ENCODE results near the gene PANK4.

PANK4 gene

GRCh38 chr1:2540816-2541492, 14.6 kb upstream of the PANK4 start:
- ATAC-seq, result no peak
- no peak for TF ChIP-seq TOX (CRISPR knock-in tag; IDR thresholded peaks at IDR 0.05; ENCODE audit: borderline replicate concordance)
- TF ChIP-seq ZFP30 (CRISPR knock-in tag; IDR thresholded peaks at IDR 0.05), result no peak
- TF ChIP-seq ZFP3 (CRISPR knock-in tag; IDR thresholded peaks at IDR 0.05), result no peak
- TF ChIP-seq ZC3H10 (CRISPR knock-in tag; IDR thresholded peaks at IDR 0.05), result no peak
- TF ChIP-seq GLIS3 (CRISPR knock-in tag; IDR thresholded peaks at IDR 0.05), result no peak
- no peak for TF ChIP-seq PATZ1 (CRISPR knock-in tag; IDR thresholded peaks at IDR 0.05; ENCODE audit: borderline replicate concordance)
- TF ChIP-seq ZNF8 (CRISPR knock-in tag; IDR thresholded peaks at IDR 0.05), result no peak
- no peak for TF ChIP-seq CSDC2 (CRISPR knock-in tag; IDR thresholded peaks at IDR 0.05)
- no peak for TF ChIP-seq ZNF70 (CRISPR knock-in tag; IDR thresholded peaks at IDR 0.05)
- TF ChIP-seq SNAI2 (CRISPR knock-in tag; IDR thresholded peaks at IDR 0.05), result no peak

DNA sequence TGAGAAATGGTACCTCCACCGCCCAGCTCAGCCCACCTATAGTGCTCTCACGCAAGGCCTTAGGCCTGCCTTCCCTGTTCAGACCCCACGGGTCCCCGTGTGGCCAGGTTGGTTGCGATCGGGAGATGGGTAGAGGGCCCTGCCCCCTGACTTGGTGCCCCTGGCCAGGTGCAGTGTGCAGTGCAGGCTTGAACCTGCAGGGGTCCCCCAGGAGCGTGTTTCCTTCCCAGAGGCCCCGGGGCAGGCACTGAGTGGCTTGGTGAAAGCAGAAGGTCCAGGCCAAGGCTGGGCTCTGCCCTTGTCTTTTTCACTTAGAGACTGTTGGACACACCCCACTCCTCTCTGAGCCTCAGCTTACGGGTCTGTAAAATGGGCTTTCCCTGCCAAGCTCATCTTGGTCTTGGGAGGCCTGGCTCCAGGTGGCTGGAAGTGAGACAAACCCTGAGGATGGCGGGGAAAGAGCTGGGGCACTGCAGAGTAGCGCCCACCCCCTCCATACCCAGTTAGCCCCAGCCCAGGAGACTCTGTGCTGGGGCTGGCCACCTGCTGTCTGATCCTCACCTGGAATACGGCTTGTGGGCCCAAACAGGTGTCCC, 13.0 kb upstream of the PANK4 start:
- TF ChIP-seq, protein P1, sequence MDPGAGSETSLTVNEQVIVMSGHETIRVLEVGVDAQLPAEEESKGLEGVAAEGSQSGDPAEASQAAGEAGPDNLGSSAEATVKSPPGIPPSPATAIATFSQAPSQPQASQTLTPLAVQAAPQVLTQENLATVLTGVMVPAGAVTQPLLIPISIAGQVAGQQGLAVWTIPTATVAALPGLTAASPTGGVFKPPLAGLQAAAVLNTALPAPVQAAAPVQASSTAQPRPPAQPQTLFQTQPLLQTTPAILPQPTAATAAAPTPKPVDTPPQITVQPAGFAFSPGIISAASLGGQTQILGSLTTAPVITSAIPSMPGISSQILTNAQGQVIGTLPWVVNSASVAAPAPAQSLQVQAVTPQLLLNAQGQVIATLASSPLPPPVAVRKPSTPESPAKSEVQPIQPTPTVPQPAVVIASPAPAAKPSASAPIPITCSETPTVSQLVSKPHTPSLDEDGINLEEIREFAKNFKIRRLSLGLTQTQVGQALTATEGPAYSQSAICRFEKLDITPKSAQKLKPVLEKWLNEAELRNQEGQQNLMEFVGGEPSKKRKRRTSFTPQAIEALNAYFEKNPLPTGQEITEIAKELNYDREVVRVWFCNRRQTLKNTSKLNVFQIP (CRISPR knock-in tag; IDR thresholded peaks at IDR 0.05; ENCODE audit: borderline replicate concordance, low read depth), result no peak
- no peak for TF ChIP-seq OSR1 (CRISPR knock-in tag; IDR thresholded peaks at IDR 0.05)
- no peak for TF ChIP-seq ZC3H10 (CRISPR knock-in tag; IDR thresholded peaks at IDR 0.05)
- no peak for TF ChIP-seq ESRRG (CRISPR knock-in tag; IDR thresholded peaks at IDR 0.05)
- ATAC-seq, result peak; percentile 42

GRCh38 chr1:2538872-2539271, 12.5 kb upstream of the PANK4 start:
- TF ChIP-seq CSRNP3 (CRISPR knock-in tag; IDR thresholded peaks at IDR 0.05) (no peak), ZNF70 (CRISPR knock-in tag; IDR thresholded peaks at IDR 0.05) (no peak), CREB5 (CRISPR knock-in tag; IDR thresholded peaks at IDR 0.05; ENCODE audit: low read depth) (no peak), ARNTL (CRISPR knock-in tag; IDR thresholded peaks at IDR 0.05; ENCODE audit: borderline replicate concordance, low read depth) (no peak), CSDC2 (CRISPR knock-in tag; IDR thresholded peaks at IDR 0.05) (no peak), ZFP30 (CRISPR knock-in tag; IDR thresholded peaks at IDR 0.05) (no peak), SNAI2 (CRISPR knock-in tag; IDR thresholded peaks at IDR 0.05) (no peak), BACH2 (CRISPR knock-in tag; IDR thresholded peaks at IDR 0.05; ENCODE audit: borderline replicate concordance) (no peak), GLIS3 (CRISPR knock-in tag; IDR thresholded peaks at IDR 0.05) (no peak)
- no peak for ATAC-seq

- TF ChIP-seq TCF4 (CRISPR knock-in tag; IDR thresholded peaks at IDR 0.05; ENCODE audit: borderline replicate concordance), result no peak
- TF ChIP-seq PATZ1 (CRISPR knock-in tag; IDR thresholded peaks at IDR 0.05; ENCODE audit: borderline replicate concordance), result no peak
- TF ChIP-seq ZNF70 (CRISPR knock-in tag; IDR thresholded peaks at IDR 0.05), result no peak
- no peak for TF ChIP-seq BACH2 (CRISPR knock-in tag; IDR thresholded peaks at IDR 0.05; ENCODE audit: borderline replicate concordance)
- no peak for TF ChIP-seq ZFP3 (CRISPR knock-in tag; IDR thresholded peaks at IDR 0.05)
- TF ChIP-seq OSR1 (CRISPR knock-in tag; IDR thresholded peaks at IDR 0.05), result no peak
- no peak for TF ChIP-seq TOX (CRISPR knock-in tag; IDR thresholded peaks at IDR 0.05; ENCODE audit: borderline replicate concordance)
- TF ChIP-seq SNAI2 (CRISPR knock-in tag; IDR thresholded peaks at IDR 0.05), result no peak
- TF ChIP-seq GLIS3 (CRISPR knock-in tag; IDR thresholded peaks at IDR 0.05), result no peak
- no peak for TF ChIP-seq RARB (CRISPR knock-in tag; IDR thresholded peaks at IDR 0.05)
Observed at GRCh38 chr1:2538376-2538775, 12.0 kb upstream of the PANK4 start.

More at GRCh38 chr1:2538376-2538775, 12.0 kb upstream of the PANK4 start:
- no peak for ATAC-seq

Data from SK-N-SH treated with all-trans-retinoic acid at 6 μM for 48 hours (cell line).